ENCODE data around the gene DNER. TPM values are rescaled to one million over a fixed set of nuclear protein-coding genes. Genes with fewer than 3 reads are reported as not detected.
A peak's percentile ranks its signal among the peaks of the same experiment; 100 is the strongest.

The DNER gene
- total and polyA plus RNA-seq, 4 donors = 0.01 TPM; not detected in 3

- DNase-seq (ENCODE audit: low spot score) = no peak
- H3K9ac ChIP-seq (ENCODE audit: low read depth in 1 of 2, low read length in 2 of 2) = no peak overlapping the region
- 48% methylated on average over 11 of the region's 11 CpGs for WGBS
- H3K36me3 ChIP-seq (ENCODE audit: control insufficient read depth in 4 of 4, insufficient read depth in 3 of 4, low read depth in 1 of 4, low read length in 3 of 4) = no peaks in the 10 kb centered on the region
- no peak for TF ChIP-seq GABPA (IDR thresholded peaks at IDR 0.05 in 1 of 2, conservative IDR thresholded peaks at IDR 0.05 in 1 of 2)
- peak; percentile 32 for TF ChIP-seq FOXA2 (IDR thresholded peaks at IDR 0.05)
- TF ChIP-seq HNF4A (conservative IDR thresholded peaks at IDR 0.05) = peak; percentile 87 to 90
- TF ChIP-seq MAX (IDR thresholded peaks at IDR 0.05) = no peak
- peak in 1 of 2 donors; percentile 14 for TF ChIP-seq RAD21 (IDR thresholded peaks at IDR 0.05)
- TF ChIP-seq JUND (IDR thresholded peaks at IDR 0.05) = peak; percentile 15 to 59
- no peak for TF ChIP-seq NR2F2 (IDR thresholded peaks at IDR 0.05)
- peak; percentile 24 for TF ChIP-seq TAF1 (conservative IDR thresholded peaks at IDR 0.05)
- no peak for TF ChIP-seq EGR1 (IDR thresholded peaks at IDR 0.05; ENCODE audit: low read depth in 2 of 2)
- TF ChIP-seq REST (IDR thresholded peaks at IDR 0.05) = peak; percentile 40
- no peak for TF ChIP-seq CTCF (IDR thresholded peaks at IDR 0.05; ENCODE audit: low read depth, low read length, missing input control)
- no peak for TF ChIP-seq ZBTB33 (IDR thresholded peaks at IDR 0.05)
- peak; percentile 74 for TF ChIP-seq YY1 (IDR thresholded peaks at IDR 0.05)
- no peak for TF ChIP-seq FOXA1 (IDR thresholded peaks at IDR 0.05)
- peak; percentile 81 for TF ChIP-seq SP1 (IDR thresholded peaks at IDR 0.05)
- TF ChIP-seq ATF3 (IDR thresholded peaks at IDR 0.05) = no peak
- peak; percentile 33 for TF ChIP-seq HNF4G (IDR thresholded peaks at IDR 0.05)
- peak; percentile 40 to 67 for TF ChIP-seq RXRA (IDR thresholded peaks at IDR 0.05)
- H3K9me3 ChIP-seq (ENCODE audit: control insufficient read depth in 4 of 4, low read length in 3 of 4) = no peaks in the 10 kb centered on the region
- peak overlapping the region in 1 of 3 donors; percentile 5 for H3K4me3 ChIP-seq (ENCODE audit: low read depth in 1 of 3, low read length in 3 of 3)
- peak overlapping the region; percentile 71 to 78 for H3K27ac ChIP-seq (ENCODE audit: low read depth in 1 of 2, low read length in 2 of 2)
- H3K4me1 ChIP-seq (ENCODE audit: control insufficient read depth in 4 of 4, insufficient read depth in 4 of 4, low read length in 3 of 4) = peaks cover 2 to 20% (median 6%) of the 10 kb centered on the region in 4 donors
- H3K27me3 ChIP-seq (ENCODE audit: control insufficient read depth in 4 of 4, insufficient read depth in 4 of 4, low read length in 3 of 4) = no peaks in the 10 kb centered on the region
Observed at GRCh38 chr2:229752970-229753729, 38.8 kb upstream of the DNER start.
